Inferior parietal cortex (tissue), 1 donor: Measurements from ENCODE around the gene WT1.

Experiments used
- DNase-seq: peaks from one replicate; pipeline ENCODE4 v3.0.0-alpha.2; 2016; ENCODE audit errors: extremely low spot score

The WT1 gene

DNA sequence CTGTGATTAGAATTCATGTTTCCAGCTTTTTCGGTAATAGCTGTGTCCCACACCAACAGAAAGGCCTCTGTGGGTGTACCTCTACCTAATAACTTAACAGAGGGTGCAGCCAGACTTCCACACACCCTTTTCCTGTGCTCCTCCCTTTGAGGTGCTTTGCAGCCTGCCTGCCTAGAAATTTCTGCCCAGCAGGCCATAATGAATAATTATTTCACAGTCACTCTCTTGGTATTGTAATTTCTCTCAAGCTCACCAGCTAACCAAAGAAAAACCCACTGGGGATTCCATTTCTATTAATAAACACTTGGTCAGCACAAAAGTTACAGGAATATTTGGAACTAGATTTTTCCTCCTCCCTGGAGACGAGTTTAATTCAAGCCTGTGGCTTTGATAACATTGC is 13.3 kb downstream of the WT1 start:
- no peak for DNase-seq

DNA sequence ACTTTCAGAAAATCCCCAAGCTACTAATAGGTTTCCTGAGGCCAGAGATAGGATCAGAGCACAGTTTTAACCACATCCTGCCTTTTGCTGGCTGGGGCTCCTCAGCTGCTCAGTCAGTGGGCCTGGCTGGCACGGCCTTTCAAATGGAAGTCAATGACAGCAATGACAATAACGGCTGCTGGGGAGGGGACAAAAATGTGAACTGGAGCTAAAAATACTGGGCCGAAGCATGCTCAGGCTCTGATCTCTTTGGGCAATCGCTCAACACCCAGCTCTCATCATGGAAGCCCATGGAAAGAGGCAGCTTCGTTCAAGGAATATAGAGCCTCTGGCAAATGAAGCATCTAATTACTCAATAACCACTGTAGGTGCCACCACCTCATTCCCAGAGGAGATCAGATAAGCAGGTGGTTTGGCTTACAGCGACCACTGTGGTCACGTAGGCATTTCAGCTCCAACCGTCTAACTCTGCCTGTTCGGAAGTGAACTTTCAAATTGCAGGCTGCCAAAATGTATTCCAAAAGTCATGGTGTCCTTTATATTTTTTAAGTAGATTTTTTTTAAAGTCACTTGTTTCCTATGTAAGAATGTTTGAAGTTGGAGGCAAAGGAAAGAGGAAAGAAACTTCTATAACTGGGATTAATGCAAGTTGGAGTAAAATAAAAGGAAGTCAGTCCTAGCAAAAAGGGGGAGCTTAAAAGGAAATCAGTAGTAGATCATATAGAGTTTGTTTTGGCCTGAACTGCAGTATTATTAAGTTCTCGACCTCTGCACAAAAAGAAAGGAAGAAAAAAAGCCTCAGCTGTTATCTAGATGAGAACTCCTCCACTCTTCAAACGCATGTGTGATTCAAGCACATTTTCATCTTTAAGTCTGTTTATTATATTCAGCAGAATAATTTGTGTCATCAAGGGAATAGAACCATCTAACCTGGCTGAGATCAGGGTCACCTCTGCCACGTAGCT is 14.1 kb downstream of the WT1 start:
- DNase-seq = no peak

DNA sequence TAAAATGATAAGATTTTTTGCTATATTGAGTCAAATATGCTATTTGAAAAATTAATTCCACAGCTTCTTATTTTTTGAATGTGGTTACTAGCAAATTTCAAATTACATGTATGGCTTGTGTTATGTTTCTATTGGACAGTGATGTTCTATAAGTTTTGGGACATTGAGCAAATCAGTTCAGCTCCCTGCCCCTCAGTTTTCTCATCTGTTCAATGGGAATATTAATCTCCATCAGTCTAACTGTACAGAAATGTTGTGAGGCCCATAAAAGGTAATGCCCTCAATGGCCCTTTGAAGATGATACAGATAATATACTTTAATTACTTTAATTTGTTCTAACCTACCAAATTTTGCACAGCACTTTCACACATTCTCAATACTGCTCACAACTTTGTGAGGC is 15.2 kb downstream of the WT1 start:
- DNase-seq = no peak

DNA sequence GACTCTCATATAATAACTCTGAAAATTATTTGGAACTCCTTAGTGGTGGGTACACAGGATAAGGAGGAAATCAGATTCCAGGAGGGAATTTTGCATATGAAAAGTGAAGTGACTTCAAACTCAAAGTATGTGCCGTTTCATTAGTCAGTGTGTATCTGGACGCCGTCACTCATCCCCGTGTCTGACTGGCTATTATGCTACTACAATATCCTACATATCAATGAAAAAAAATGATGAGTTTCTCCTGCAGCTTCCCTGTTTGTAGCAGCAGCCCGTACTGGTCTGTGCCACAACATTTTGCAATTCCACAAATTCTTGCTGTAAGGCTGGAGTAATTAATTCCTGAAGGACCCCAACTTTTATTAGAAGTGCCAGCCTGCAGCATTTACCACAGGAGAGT is 16.5 kb downstream of the WT1 start:
- DNase-seq = no peak

DNA sequence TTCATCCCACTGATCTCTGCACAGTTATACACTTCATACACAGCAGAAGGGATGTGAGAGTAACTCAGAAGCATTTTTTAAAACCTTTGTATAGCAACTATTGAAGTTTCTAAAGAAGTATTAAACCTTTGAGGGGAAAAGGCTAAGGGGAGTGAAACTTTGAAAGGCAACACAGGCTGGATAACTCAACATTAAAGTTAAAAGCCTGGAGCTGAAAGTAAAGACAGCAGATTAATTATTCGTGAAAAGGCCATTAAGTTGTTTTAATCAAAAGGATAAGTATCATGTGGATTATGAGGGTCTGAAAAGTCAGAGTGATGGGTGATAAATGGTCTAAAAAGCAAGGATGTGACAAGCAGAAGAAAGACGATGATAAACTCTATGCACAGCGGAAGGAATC is 17.5 kb downstream of the WT1 start:
- DNase-seq = no peak

DNA sequence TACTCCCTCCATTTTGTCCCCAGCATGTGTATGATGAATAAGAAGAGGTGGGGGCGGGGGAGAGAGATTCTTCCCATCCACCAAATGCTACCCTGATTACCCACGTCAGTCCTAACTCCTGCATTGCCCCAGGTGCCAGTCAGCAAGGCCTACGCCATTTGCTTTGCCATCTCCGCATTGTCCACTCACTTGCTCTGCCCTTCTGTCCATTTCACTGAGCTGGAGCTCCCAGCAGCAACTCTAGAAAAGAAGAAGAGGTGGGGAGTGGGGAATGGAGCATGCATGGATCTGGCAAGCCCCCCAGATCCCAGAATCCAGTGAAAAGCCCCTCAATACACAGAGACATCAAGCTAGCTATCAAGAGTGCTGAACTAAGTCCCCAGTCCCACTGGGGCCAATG is 19.0 kb downstream of the WT1 start:
- no peak for DNase-seq

DNA sequence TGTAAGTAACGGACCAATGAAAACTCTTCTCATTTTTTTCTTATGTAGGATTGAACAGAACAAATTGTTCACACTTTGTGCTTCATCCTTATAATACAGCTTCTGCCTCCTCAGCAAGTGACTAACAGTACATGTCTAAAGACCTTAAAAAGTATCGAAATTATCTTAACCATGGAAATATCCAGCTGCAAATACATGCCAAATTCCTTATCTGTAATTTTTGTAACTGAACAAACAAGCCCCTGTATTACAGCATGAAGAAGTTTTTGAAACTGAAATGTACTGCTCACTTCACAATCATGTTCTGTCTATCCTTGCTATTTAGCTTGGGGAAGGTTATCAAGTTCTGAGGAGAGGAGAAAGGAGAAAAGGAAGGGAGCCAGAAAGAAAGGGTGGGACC is 20.4 kb downstream of the WT1 start:
- no peak for DNase-seq

DNA sequence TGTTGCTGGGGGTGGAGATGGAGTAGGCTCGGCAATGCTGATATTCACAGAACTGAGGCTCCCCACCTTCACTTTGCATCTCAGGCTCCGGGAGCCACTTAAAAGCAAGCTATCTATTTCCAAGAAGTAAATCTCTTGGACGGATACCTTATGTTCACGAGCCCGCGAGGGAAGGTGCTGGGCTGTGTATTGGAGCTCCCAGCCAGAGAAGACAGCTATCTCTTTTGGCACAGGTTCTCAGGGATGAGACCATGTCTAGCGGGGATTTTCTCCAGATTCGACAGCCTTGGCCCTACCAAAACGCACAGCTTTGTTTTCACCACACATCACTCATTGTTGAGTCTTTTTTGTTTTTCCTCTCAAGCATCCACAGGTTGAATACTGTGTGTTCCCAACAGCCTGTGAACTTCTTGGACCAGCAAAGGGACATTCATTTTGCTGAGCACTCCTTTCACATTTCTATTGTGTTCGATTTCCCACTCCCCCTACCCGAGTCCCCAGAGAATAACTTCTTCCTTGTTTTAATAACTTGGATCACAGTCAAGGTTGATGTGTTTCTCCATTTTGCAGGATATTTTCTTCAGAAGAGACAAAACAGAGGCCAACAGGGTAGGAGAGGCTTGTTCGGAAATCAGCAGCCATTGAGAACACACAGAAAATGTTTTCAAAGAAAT is 23.3 kb downstream of the WT1 start:
- no peak for DNase-seq

DNA sequence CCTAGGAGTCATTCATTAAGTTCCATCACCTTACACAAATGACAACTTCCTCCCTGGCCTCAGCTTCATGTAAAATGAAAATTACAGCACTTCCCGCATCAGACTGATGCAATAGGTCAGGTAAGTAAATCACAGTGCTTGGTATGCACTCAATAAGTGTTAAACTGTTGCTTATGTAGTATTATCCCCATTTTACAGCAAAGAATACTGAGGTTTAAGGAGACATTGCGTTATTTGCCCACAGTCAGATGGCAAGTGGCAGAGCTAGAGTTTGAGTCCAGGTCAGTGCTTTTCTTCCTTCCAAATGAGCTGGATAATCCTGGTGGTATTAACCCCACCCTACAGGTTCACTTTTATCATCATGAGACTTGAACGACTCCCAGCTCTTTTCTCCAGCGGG is 29.7 kb downstream of the WT1 start:
- no peak for DNase-seq

DNA sequence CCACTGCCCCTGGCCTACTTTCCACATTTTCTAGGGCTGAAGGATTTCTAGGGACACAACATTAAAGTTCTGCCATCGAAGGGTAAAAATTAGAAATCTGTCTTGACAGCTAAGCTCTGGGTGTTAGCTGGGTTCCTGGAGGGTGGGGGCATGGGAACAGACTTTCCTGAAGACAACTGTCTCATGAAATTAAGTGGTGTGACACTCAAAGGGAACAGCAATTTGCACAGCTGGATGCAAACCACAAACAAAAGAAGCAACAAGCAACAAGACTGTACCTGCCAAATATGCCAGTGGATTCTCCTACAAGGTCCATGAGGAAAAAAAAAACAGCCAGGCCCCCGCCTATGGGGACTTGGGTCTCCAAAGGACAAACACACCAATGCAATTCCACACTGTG is 32.5 kb downstream of the WT1 start:
- DNase-seq = no peak

DNA sequence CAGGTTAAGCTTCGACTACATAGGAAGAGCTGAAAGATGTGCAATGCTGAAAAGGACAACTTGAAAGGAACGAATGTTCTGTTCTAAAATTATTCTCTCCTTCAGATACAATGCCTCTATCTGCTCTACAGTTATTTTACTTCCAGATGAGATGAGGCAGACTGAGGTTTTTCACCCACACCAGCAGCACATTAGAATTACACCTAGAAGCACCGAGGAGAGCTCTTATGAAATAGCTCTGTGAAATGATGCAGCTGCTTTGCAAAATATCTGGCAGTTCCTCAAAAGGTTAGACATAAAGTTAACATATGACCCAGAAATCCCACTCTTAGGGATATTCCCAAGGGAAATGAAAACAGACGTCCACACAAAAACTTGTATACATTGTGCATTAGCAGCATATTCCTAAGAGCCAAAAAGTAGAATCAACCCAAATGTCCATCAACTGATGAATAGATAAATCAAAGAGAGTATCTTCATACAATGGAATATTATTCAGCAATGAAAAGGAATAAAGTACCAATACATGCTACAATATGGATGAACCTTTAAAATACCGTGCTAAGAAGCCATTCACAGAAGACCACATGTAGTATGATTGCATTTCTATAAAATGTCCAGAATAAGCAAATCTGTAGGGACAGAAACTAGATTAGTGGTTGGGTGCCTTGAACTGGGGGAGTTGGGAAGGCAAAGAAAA is 34.5 kb downstream of the WT1 start:
- no peak for DNase-seq

DNA sequence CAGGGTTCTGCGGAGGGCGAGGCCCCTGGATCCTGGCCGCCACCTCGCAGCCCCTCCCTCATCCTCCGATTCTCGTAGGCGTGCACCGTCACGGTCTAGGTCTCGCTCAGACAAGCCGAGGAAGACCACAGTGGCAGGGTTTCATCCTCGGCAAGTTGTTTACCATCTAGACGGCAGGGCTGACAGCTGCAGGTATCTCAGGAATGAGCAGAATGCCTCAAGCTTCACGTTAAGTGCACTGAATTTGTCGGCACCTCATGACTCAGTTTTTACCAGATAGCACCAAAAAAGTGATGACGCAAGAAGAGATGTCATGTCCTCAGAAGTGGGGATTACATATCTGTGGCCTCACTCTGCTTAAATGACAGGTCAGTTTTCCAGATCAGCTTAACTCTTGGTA is 35.1 kb downstream of the WT1 start:
- DNase-seq = no peak

DNA sequence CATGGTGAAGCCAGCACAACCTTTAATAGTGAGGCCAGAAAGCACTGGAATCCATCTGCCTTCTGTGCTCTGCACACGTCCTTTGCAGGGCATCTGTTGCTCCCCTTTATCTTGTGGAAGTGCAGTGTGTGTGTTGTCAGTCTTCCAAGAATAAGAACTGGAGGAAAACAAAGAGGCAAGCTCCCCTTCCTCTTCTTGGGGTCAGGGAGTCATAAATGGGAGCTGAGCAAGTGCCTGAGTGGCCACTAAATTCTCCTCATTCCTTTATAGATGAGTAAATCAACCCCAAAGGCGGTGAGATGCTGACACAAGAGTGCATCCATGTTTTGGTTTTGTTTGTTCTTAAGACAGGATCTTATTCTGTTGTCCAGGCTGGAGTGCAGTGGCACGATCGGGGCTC is 38.3 kb downstream of the WT1 start:
- no peak for DNase-seq

DNA sequence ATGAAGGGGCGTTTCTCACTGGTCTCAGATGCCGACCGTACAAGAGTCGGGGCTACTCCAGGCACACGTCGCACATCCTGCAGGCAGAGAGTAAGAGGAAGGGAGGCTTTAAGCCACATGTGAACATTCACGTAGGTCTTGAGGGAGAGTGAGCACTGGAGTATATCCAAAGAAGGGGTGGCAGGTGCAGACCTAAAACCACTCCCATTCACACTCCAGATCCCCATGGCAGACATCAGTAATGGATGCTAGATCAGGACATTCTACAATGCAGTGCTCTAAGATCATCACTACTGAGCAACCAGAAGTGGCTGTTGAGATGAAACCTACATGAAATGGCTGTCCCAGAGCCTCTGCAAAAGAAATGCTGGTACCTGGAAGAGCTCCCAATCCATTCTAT is 39.0 kb downstream of the WT1 start:
- no peak for DNase-seq

DNA sequence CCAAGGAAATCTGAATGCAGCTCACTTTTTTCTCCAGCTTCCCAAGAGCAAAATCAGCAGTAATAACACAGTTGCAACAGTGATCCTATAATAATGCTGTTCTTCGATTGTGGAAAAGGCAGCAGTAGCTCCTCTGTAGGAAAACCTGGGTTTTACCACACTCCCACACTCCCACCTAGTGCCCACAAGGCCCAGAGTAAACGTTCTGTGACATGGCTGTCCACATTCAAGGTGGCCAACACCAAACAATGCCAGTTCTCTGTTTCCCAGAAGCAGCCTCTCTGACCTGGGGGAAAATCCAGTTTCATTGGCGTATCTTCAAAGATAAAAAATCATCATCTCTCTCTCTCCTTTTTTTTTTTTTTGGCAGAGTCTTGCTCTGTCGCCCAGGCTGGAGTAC is 40.2 kb downstream of the WT1 start:
- DNase-seq = no peak

DNA sequence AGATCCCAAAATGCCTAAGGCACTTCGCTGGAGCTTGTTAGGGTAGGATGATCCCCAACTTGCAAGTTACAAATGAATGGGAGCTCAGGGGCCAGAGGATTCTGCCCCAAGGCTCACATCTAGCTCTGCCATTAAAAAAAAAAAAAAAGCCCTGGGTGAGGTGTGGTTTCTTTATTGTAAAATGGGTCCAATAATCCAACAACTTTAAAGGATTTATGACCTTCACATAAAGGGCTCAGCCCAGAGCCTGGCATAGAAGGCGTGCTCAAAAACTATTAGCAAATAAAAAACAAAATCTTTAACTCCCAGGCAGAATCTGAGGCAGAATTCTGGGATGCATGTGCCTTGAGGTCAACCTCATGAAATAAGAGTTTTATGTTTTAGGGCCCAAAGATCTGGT is 42.5 kb downstream of the WT1 start:
- no peak for DNase-seq

DNA sequence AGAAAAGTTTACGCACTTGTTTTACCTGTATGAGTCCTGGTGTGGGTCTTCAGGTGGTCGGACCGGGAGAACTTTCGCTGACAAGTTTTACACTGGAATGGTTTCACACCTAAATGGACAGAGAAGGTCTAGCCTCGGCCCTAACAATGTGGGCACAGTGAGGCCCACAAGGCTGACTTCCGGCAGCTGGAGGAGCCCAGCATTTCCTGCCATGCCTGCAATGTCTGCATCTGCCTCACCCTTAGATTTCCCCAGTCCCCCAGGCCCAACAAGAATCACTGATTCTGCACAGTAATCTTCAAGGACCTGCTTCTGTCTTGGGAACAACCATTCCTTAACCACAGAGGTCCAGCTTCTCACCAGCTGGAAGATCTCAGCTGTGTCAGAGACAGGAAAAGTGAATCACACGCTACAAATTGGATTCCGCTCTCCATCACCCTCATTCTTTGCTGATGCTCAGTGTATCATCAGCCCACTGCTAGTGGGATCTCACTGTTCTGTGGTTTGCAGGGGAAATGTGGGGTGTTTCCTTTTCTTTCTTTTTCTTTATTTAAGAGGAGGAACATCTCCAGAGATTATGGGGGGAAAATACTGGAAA is 43.3 kb downstream of the WT1 start:
- DNase-seq = no peak

DNA sequence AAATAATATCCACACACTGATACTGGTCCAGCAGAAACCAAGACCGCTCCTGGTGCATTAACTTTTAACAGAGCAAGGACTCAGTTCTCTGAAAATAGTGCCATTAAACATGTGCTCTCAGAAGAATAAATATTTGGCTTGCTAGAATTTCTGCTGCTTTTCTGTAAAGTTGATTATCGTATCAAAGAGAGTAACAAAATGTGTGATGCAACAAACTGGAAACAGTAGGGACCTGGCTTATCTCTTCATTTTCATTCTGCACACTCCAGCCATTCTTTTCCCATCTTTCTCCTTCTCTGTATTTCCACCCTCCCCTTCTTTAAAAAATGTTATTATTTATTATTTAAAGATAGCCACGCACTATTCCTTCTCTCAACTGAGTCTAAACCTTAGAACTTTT is 43.9 kb downstream of the WT1 start:
- DNase-seq = no peak

DNA sequence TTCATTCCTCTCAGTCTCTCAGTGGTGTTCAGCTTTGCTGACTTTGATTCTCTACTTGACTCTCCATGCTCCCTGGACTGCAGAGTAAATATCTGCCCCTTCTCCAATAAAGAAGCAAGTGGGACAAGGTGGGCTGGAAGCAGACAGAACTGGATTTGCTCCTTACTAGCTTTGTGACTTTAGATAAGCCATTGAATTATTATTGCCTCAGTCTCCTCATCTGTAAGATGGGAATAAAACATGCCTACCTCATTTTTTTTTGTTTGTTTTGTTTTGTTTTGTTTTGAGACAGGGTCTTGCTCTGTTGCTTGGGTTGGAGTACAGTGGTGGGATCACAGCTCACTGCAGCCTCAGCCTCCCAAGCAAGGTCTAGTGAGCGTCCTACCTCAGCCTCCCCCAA is 44.6 kb downstream of the WT1 start:
- no peak for DNase-seq

DNA sequence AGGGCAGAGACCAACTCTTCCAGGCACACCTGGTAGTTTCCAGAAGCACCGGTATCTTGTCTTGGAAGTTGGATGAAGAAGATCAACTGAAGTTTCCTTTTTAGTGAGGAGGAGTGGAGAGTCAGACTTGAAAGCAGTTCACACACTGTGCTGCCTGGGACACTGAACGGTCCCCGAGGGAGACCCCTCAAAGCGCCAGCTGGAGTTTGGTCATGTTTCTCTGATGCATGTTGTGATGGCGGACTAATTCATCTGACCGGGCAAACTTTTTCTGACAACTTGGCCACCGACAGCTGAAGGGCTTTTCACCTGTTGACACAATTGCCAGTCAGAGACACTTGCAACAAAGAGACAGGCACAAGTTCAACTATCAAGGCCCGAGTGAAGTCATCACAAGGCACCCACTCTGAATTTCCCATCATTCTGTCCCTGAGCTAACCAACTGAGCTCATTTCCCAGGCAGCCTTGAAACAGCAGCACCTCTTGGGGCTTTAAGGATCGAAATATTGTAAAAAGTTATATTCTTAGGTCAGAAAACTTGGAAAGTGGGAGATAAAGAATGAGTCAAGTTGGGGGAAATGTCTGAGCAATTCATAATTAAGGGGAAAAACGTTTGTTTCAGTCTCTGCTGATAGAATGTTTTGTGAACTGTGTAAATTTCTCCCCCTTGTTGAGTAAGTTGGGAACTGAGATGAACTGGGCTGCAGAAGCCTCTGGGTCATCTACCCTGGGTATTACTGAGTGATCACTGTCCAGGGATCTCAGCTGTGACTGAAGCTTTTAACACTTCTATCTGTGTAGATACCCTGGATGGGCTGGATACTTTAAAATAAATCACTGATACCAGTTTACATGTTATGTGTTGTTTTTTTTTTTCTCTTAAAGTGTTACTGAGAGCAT is 46.2 kb downstream of the WT1 start:
- DNase-seq = no peak

DNA sequence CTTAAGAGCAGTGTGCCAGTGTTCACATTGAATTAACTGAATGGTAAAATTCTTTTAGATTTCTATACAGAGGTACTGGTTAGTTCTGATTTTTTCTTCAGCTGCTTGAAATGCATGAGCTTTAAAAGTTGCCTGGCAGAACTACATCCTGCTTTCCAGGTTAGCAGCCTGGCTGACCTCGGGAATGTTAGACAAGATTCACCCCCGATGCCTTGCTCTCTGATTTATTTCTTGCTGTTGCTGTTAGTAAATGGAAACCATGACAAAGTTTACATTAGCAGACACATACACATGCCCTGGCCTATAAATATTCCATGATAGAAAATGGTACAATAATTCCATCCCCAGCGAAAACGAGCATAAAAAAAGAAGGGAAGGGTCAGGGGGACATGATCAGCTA is 47.0 kb downstream of the WT1 start:
- no peak for DNase-seq
